Measurements from ENCODE around the gene F7. TPM values are rescaled to one million over a fixed set of nuclear protein-coding genes. Genes with fewer than 3 reads are reported as not detected.

Gene F7
- total RNA-seq, 1 experiment from 2014 or later: not detected

- H3K9me2 ChIP-seq (replicated peaks; ENCODE audit: low read length): no peaks in the 10 kb centered on the region
- no peak for DNase-seq
- no peaks in the 10 kb centered on the region for H4K20me1 ChIP-seq (ENCODE audit: low read length)
- no peaks in the 10 kb centered on the region for H3F3A ChIP-seq (ENCODE audit: low read length, unreplicated experiment)
- TF ChIP-seq EZH2phosphoT487 (IDR thresholded peaks at IDR 0.05; ENCODE audit: borderline replicate concordance, low read length): no peak
- TF ChIP-seq CTCF (conservative IDR thresholded peaks at IDR 0.05; ENCODE audit: low read depth, low read length): no peak
- no peak for TF ChIP-seq EZH2 (IDR thresholded peaks at IDR 0.05; ENCODE audit: low read length, unreplicated experiment)
- no peaks in the 10 kb centered on the region for H3K9me3 ChIP-seq (ENCODE audit: low read length)
- H3K9ac ChIP-seq (ENCODE audit: low read length): no peak overlapping the region
- H3K36me3 ChIP-seq (ENCODE audit: low read depth, low read length): no peaks in the 10 kb centered on the region
- H3K79me2 ChIP-seq (ENCODE audit: low read length): no peaks in the 10 kb centered on the region
- no peaks in the 10 kb centered on the region for H3K27me3 ChIP-seq (ENCODE audit: low read length)
- H2AFZ ChIP-seq (ENCODE audit: low read length): no peak overlapping the region
- ChIA-PET POLR2A (ENCODE audit: unreplicated experiment) (no interaction called here), CTCF (no interaction called here)
- H3K4me3 ChIP-seq (ENCODE audit: low read length): no peak overlapping the region
- no peak overlapping the region for H3K27ac ChIP-seq (ENCODE audit: low read length)
- H3K4me2 ChIP-seq (ENCODE audit: low read length): no peak overlapping the region
- BruUV-seq (replicated peaks): no TSS peak
- ATAC-seq: no peak
- intact Hi-C loops (cut with micrococcal nuclease): no loop called here
- no peaks in the 10 kb centered on the region for H3K4me1 ChIP-seq (ENCODE audit: insufficient read depth, low read length)
Measured at GRCh38 chr13:113075711-113076110, 29.9 kb upstream of the F7 start.

- H3K9me2 ChIP-seq (replicated peaks; ENCODE audit: low read length): no peaks in the 10 kb centered on the region
- H3K9ac ChIP-seq (ENCODE audit: low read length): no peak overlapping the region
- no peak overlapping the region for H2AFZ ChIP-seq (ENCODE audit: low read length)
- ATAC-seq: no peak
- H3K9me3 ChIP-seq (ENCODE audit: low read length): no peaks in the 10 kb centered on the region
- H3K27ac ChIP-seq (ENCODE audit: low read length): no peak overlapping the region
- no peak overlapping the region for H3K4me2 ChIP-seq (ENCODE audit: low read length)
- CTCF ChIA-PET: no interaction called here
- POLR2A ChIA-PET (ENCODE audit: unreplicated experiment): no interaction called here
- H4K20me1 ChIP-seq (ENCODE audit: low read length): no peaks in the 10 kb centered on the region
- no TSS peak for BruUV-seq (replicated peaks)
- intact Hi-C loops (cut with micrococcal nuclease): no loop called here
- no peak overlapping the region for H3K4me3 ChIP-seq (ENCODE audit: low read length)
- H3K79me2 ChIP-seq (ENCODE audit: low read length): no peaks in the 10 kb centered on the region
- DNase-seq: no peak
- H3K36me3 ChIP-seq (ENCODE audit: low read depth, low read length): no peaks in the 10 kb centered on the region
- H3F3A ChIP-seq (ENCODE audit: low read length, unreplicated experiment): no peaks in the 10 kb centered on the region
- no peaks in the 10 kb centered on the region for H3K27me3 ChIP-seq (ENCODE audit: low read length)
- TF ChIP-seq EZH2 (IDR thresholded peaks at IDR 0.05; ENCODE audit: low read length, unreplicated experiment) (no peak), CTCF (conservative IDR thresholded peaks at IDR 0.05; ENCODE audit: low read depth, low read length) (no peak), EZH2phosphoT487 (IDR thresholded peaks at IDR 0.05; ENCODE audit: borderline replicate concordance, low read length) (no peak)
- no peaks in the 10 kb centered on the region for H3K4me1 ChIP-seq (ENCODE audit: insufficient read depth, low read length)
Measured at GRCh38 chr13:113076681-113077401, 28.8 kb upstream of the F7 start.

DNA sequence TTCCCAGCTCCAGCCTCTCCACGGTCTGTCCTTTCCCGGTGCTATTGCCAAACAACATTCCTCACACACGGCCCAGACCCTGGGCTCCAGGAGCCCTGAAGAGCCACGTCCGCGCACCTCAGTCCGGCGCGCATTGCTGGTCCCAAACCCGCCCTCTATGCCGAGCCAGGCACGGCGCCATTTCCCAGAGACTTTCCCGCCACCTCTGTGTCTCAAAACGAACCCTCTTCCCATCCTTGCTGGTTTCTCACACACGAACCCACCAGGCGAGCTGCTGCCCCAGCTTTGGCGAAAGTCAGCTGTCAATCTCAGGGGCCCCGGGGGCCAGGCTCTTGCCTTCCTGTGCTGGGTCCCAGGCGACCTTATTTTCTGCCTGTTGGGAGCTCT, 28.0 kb upstream of the F7 start:
- H3F3A ChIP-seq (ENCODE audit: low read length, unreplicated experiment): no peaks in the 10 kb centered on the region
- ATAC-seq (no peak), DNase-seq (no peak)
- intact Hi-C loops (cut with micrococcal nuclease): no loop called here
- TF ChIP-seq EZH2 (IDR thresholded peaks at IDR 0.05; ENCODE audit: low read length, unreplicated experiment) (no peak), CTCF (conservative IDR thresholded peaks at IDR 0.05; ENCODE audit: low read depth, low read length) (no peak), EZH2phosphoT487 (IDR thresholded peaks at IDR 0.05; ENCODE audit: borderline replicate concordance, low read length) (no peak)
- BruUV-seq (replicated peaks): no TSS peak
- no peaks in the 10 kb centered on the region for H3K4me1 ChIP-seq (ENCODE audit: insufficient read depth, low read length)
- H3K9me3 ChIP-seq (ENCODE audit: low read length): no peaks in the 10 kb centered on the region
- no peak overlapping the region for H2AFZ ChIP-seq (ENCODE audit: low read length)
- no peaks in the 10 kb centered on the region for H3K36me3 ChIP-seq (ENCODE audit: low read depth, low read length)
- H3K4me3 ChIP-seq (ENCODE audit: low read length): no peak overlapping the region
- H3K27me3 ChIP-seq (ENCODE audit: low read length): no peaks in the 10 kb centered on the region
- ChIA-PET POLR2A (ENCODE audit: unreplicated experiment) (no interaction called here), CTCF (no interaction called here)
- no peak overlapping the region for H3K4me2 ChIP-seq (ENCODE audit: low read length)
- H4K20me1 ChIP-seq (ENCODE audit: low read length): no peaks in the 10 kb centered on the region
- H3K9me2 ChIP-seq (replicated peaks; ENCODE audit: low read length): no peaks in the 10 kb centered on the region
- H3K27ac ChIP-seq (ENCODE audit: low read length): no peak overlapping the region
- H3K79me2 ChIP-seq (ENCODE audit: low read length): no peaks in the 10 kb centered on the region
- no peak overlapping the region for H3K9ac ChIP-seq (ENCODE audit: low read length)

All from PC-3 (cell line).